ENCODE results near the gene DDX51. TPM values are rescaled to one million over a fixed set of nuclear protein-coding genes. Genes with fewer than 3 reads are reported as not detected.
"Not testable (repeated sequence)": the region's sequence is repeated elsewhere in the genome, so short reads cannot be mapped to it uniquely, and the experiment has no call there.

Gene DDX51
- total RNA-seq, 4 donors from 2014 or later: 18.7 to 78.4 (median 32.2) TPM

DNA sequence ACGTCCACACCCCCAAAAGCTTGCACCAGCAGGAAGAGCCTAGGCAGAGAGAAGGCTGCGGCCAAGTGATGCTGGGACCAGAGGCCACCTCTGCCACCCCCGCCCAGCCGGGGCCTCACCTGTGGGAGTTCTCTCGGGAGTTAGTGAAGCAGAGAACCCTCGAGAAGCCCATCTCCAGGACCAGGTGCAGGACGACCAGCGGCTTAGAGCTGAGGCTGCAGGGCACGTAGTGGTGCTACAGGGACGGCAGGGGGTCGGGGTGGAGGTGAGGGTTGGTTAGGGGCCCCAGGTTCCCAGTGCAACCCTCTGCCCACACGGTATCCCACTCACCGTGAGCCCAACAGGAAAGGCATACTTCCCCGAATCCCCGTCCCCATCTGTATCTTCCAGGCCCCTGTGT, 3.6 kb downstream of the DDX51 start:
- no peak overlapping the region for H3K4me3 ChIP-seq
- TF ChIP-seq POLR2A (IDR thresholded peaks at IDR 0.05): no peak
- TF ChIP-seq, protein P1, sequence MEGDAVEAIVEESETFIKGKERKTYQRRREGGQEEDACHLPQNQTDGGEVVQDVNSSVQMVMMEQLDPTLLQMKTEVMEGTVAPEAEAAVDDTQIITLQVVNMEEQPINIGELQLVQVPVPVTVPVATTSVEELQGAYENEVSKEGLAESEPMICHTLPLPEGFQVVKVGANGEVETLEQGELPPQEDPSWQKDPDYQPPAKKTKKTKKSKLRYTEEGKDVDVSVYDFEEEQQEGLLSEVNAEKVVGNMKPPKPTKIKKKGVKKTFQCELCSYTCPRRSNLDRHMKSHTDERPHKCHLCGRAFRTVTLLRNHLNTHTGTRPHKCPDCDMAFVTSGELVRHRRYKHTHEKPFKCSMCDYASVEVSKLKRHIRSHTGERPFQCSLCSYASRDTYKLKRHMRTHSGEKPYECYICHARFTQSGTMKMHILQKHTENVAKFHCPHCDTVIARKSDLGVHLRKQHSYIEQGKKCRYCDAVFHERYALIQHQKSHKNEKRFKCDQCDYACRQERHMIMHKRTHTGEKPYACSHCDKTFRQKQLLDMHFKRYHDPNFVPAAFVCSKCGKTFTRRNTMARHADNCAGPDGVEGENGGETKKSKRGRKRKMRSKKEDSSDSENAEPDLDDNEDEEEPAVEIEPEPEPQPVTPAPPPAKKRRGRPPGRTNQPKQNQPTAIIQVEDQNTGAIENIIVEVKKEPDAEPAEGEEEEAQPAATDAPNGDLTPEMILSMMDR (IDR thresholded peaks at IDR 0.05): no peak
- no peak overlapping the region for H3K27ac ChIP-seq
- DNase-seq: peak in 2 of 3 donors; percentile 31 to 33
- peaks cover 5 to 21% (median 16%) of the 10 kb centered on the region in 4 donors for H3K4me1 ChIP-seq
- peaks cover 0 to 40% (median 0%) of the 10 kb centered on the region in 3 donors for H3K36me3 ChIP-seq
- H3K27me3 ChIP-seq: no peaks in the 10 kb centered on the region
- no peaks in the 10 kb centered on the region for H3K9me3 ChIP-seq

DNA sequence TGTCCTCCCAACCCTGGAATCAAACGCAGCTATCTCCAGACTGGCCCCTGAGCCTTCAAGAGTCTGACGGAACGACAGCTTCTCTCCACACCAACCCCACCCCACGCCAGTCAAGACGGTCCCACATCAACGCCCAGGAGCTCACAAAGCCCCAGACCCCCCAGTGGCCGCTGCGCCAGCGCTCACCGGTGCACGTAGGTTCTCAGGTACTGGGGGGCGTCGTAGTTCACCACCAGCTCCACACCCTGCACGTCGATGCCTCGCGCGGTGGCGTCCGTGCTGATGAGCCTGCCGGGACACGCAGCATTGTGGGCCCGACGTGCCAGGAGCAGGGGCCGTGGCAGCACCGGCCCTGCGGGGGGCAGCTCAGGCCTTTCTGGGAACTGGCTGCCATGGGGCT, 4.2 kb downstream of the DDX51 start:
- TF ChIP-seq POLR2A (IDR thresholded peaks at IDR 0.05): no peak
- TF ChIP-seq, protein P1 (IDR thresholded peaks at IDR 0.05): no peak
- no peak overlapping the region for H3K27ac ChIP-seq
- H3K9me3 ChIP-seq: no peaks in the 10 kb centered on the region
- no peak overlapping the region for H3K4me3 ChIP-seq
- peaks cover 0 to 40% (median 0%) of the 10 kb centered on the region in 3 donors for H3K36me3 ChIP-seq
- DNase-seq: no peak
- H3K4me1 ChIP-seq: peaks cover 0 to 15% (median 11%) of the 10 kb centered on the region in 4 donors
- H3K27me3 ChIP-seq: no peaks in the 10 kb centered on the region

DNA sequence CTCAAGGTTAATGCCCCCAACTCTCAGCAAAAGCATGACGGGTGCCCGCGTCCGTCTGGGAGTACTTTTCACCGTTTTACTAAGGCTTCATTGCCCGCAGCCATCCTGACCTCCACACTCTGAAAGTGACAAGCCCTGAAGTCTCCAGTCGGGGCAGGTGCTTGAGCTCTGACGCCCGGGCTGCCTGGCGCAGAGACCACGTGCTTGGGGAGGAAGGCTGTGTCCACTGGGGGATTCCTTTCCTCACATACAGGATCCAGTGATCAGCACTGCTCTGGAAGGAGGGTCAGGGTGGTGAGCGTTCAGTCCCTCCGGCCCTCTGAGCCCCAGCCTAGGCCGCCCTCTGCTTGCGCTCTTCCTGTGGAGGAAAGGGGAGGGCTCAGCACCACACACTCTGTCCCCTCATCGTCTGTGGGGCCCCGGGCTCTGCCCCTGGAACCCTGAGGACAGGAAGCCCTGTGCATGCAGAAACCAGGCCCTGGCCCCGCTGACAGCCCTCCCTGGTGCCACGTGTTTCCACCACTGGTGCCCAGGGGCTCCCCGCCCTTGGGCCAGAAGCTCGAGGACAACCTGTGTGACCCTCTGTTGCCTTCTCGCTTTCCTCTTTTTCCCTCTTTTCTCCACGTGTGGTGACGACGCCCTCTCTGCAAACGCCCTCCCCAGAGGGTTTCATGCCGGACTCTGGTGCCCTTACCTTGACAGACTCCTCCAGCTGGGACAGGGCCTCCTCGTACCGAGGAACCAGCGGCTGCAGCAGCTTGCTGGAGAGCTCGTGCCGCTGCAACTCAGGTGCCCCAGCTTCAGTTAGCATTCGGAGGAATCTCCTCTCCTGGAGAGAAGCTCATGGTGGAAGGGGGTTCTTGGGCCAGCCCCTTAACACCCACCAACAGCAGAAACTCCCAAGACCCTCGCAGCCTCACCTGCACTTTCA, 4.9 kb downstream of the DDX51 start:
- Histone ChIP-seq H3K4me1 (peaks cover 0 to 12% (median 8%) of the 10 kb centered on the region in 4 donors), H3K4me3 (no peak overlapping the region), H3K27ac (no peak overlapping the region), H3K9me3 (no peaks in the 10 kb centered on the region), H3K27me3 (no peaks in the 10 kb centered on the region), H3K36me3 (peaks cover 0 to 40% (median 0%) of the 10 kb centered on the region in 3 donors)
- peak in 1 of 3 donors; percentile 18 for DNase-seq
- TF ChIP-seq, protein P1 (IDR thresholded peaks at IDR 0.05): no peak
- no peak for TF ChIP-seq POLR2A (IDR thresholded peaks at IDR 0.05)

DNA sequence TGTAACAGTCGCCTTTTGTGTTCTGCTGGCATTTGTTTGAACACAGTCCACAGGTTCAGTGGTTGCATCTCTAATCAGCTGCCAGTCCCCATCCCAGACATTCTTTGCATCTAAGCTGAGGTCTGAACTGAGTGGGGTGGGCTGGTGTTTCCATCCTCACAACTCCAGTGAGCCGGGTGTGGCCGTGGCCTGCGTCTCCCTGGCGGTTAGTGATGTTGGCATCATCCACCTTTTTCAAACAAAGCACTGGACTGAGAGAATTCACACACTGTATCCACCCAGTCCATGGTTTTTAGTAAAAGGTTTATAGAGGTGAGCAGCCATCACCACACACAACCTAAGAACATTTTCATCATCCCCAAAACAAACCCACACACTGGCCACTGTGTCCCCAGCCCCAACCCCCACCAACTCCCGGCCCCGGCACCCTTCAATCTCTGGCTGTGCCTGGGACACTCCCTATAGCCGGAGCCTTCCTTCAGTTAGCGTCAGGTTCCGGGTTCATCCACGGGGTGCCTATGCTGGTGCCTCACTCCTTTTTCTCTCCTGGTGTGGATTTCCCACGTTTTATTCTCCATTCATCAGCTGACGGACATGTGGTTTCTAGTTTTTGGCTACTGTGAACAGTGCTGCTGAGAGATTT, 6.5 kb downstream of the DDX51 start:
- no peak overlapping the region for H3K27ac ChIP-seq
- peak in 1 of 3 donors; percentile 15 for DNase-seq
- H3K36me3 ChIP-seq: peaks cover 0 to 40% (median 0%) of the 10 kb centered on the region in 3 donors
- no peaks in the 10 kb centered on the region for H3K27me3 ChIP-seq
- H3K4me3 ChIP-seq: no peak overlapping the region
- peaks cover 0 to 3% (median under 1%) of the 10 kb centered on the region in 4 donors for H3K4me1 ChIP-seq
- H3K9me3 ChIP-seq: no peaks in the 10 kb centered on the region
- TF ChIP-seq POLR2A (IDR thresholded peaks at IDR 0.05): no peak
- TF ChIP-seq, protein P1 (IDR thresholded peaks at IDR 0.05): no peak

DNA sequence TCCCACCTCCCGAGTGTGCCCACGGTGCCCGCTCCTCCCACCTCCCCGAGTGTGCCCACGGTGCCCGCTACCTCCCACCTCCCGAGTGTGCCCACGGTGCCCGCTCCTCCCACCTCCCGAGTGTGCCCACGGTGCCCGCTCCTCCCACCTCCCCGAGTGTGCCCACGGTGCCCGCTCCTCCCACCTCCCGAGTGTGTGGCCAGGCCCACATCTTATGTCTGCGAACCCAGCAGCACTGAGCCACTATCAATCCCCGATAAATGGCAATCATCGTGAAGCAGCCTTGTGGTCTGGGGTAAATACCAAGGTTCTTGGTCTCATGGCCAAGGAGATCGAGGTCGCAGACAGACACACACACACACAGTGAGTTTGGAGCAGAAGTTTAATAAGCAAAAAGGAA, 7.9 kb downstream of the DDX51 start:
- not testable (repeated sequence) for H3K4me1 ChIP-seq, H3K9me3 ChIP-seq, H3K27me3 ChIP-seq, H3K27ac ChIP-seq, H3K4me3 ChIP-seq
- DNase-seq: peak in 1 of 3 donors; percentile 25
- H3K36me3 ChIP-seq: peaks cover 0 to 32% (median 0%) of the 10 kb centered on the region in 3 donors

DNA sequence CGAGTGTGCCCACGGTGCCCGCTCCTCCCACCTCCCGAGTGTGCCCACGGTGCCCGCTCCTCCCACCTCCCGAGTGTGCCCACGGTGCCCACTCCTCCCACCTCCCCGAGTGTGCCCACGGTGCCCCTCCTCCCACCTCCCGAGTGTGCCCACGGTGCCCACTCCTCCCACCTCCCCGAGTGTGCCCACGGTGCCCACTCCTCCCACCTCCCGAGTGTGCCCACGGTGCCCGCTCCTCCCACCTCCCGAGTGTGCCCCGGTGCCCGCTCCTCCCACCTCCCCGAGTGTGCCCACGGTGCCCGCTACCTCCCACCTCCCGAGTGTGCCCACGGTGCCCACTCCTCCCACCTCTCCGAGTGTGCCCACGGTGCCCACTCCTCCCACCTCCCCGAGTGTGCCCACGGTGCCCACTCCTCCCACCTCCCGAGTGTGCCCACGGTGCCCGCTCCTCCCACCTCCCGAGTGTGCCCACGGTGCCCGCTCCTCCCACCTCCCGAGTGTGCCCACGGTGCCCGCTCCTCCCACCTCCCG, 9.4 kb downstream of the DDX51 start:
- not testable (repeated sequence) for H3K9me3 ChIP-seq, H3K27ac ChIP-seq

More for the DNA sequence above, 9.4 kb downstream of the DDX51 start:
- DNase-seq, H3K27me3 ChIP-seq, H3K4me3 ChIP-seq, H3K4me1 ChIP-seq: not testable (repeated sequence)
- peaks cover 0 to 17% (median 0%) of the 10 kb centered on the region in 3 donors for H3K36me3 ChIP-seq

All from Peyer's patch (tissue), 4 donors.